Measurements from ENCODE around the gene NEK7.

DNA sequence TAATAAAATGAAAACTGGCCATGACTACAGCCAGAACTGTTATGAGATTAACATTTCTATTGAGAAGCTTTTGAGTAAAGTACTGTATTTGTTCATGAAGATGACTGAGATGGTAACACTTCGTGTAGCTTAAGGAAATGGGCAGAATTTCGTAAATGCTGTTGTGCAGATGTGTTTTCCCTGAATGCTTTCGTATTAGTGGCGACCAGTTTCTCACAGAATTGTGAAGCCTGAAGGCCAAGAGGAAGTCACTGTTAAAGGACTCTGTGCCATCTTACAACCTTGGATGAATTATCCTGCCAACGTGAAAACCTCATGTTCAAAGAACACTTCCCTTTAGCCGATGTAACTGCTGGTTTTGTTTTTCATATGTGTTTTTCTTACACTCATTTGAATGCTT is 164.0 kb downstream of the NEK7 start:
- no peak for TF ChIP-seq POLR2A (IDR thresholded peaks at IDR 0.05)
- TF ChIP-seq, protein P1, sequence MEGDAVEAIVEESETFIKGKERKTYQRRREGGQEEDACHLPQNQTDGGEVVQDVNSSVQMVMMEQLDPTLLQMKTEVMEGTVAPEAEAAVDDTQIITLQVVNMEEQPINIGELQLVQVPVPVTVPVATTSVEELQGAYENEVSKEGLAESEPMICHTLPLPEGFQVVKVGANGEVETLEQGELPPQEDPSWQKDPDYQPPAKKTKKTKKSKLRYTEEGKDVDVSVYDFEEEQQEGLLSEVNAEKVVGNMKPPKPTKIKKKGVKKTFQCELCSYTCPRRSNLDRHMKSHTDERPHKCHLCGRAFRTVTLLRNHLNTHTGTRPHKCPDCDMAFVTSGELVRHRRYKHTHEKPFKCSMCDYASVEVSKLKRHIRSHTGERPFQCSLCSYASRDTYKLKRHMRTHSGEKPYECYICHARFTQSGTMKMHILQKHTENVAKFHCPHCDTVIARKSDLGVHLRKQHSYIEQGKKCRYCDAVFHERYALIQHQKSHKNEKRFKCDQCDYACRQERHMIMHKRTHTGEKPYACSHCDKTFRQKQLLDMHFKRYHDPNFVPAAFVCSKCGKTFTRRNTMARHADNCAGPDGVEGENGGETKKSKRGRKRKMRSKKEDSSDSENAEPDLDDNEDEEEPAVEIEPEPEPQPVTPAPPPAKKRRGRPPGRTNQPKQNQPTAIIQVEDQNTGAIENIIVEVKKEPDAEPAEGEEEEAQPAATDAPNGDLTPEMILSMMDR (IDR thresholded peaks at IDR 0.05), result no peak

Data from tibial nerve (tissue), 3 donors.